H9 (cell line): Measurements from ENCODE around the gene SEC22B. TPM values are rescaled to one million over a fixed set of nuclear protein-coding genes. Genes with fewer than 3 reads are reported as not detected.
"Not testable (repeated sequence)": the region's sequence is repeated elsewhere in the genome, so short reads cannot be mapped to it uniquely, and the experiment has no call there.

Experiments
- DNase-seq: peaks from one replicate; pipeline ENCODE4 v3.0.0-alpha.2; 2017
- H2AFZ ChIP-seq: one replicate; pipeline ENCODE4 v1.6.1; 2013; ENCODE audit warnings: mild to moderate bottlenecking, low read length, control low read depth, moderate library complexity
- H2AK5ac ChIP-seq: 2 replicates; pipeline ENCODE4 v1.6.1; 2013; ENCODE audit warnings: low read length, control low read depth, mixed read lengths; ENCODE audit not compliant: insufficient read length
- H2BK120ac ChIP-seq: one replicate; pipeline ENCODE4 v1.6.1; 2013; ENCODE audit warnings: low read depth, mild to moderate bottlenecking, low read length, control low read depth, inconsistent platforms; ENCODE audit not compliant: poor library complexity, severe bottlenecking
- H2BK12ac ChIP-seq: 2 replicates; pipeline ENCODE4 v1.6.1; 2013; ENCODE audit warnings: low read length, control low read depth, mixed read lengths, low read depth; ENCODE audit not compliant: insufficient read length
- H2BK15ac ChIP-seq: 2 replicates; pipeline ENCODE4 v1.6.1; 2013; ENCODE audit warnings: low read depth, low read length, control low read depth
- H2BK20ac ChIP-seq: one replicate; pipeline ENCODE4 v1.6.1; 2013; ENCODE audit warnings: low read depth, mild to moderate bottlenecking, low read length, control low read depth, inconsistent platforms; ENCODE audit not compliant: poor library complexity, severe bottlenecking
- H2BK5ac ChIP-seq: 2 replicates; pipeline ENCODE4 v1.6.1; 2013; ENCODE audit warnings: low read length, control low read depth, mixed read lengths; ENCODE audit not compliant: insufficient read length
- H3K14ac ChIP-seq: 2 replicates; pipeline ENCODE4 v1.6.1; 2013; ENCODE audit warnings: low read length, control low read depth; ENCODE audit not compliant: insufficient read depth
- H3K18ac ChIP-seq: 2 replicates; pipeline ENCODE4 v1.6.1; 2013; ENCODE audit warnings: low read depth, mild to moderate bottlenecking, mixed read lengths, low read length, control low read depth; ENCODE audit not compliant: insufficient read length
- H3K23ac ChIP-seq: 2 replicates; pipeline ENCODE4 v1.6.1; 2013; ENCODE audit warnings: low read length, control low read depth, mixed read lengths, low read depth; ENCODE audit not compliant: insufficient read length
- H3K23me2 ChIP-seq: 2 replicates; pipeline ENCODE4 v1.6.1; 2013; ENCODE audit warnings: low read depth, mild to moderate bottlenecking, mixed read lengths, low read length, control low read depth; ENCODE audit not compliant: insufficient read length, poor library complexity, severe bottlenecking
- H3K27ac ChIP-seq: 2 replicates; pipeline ENCODE4 v1.5.1; 2013; ENCODE audit warnings: low read length, control low read depth, mixed read lengths, low read depth; ENCODE audit not compliant: insufficient read length
- H3K27me3 ChIP-seq: 2 replicates; pipeline ENCODE4 v1.6.1; 2013; ENCODE audit warnings: low read length, control low read depth, inconsistent platforms; ENCODE audit not compliant: insufficient read depth
- H3K4ac ChIP-seq: 2 replicates; pipeline ENCODE4 v1.6.1; 2013; ENCODE audit warnings: low read depth, mild to moderate bottlenecking, control low read depth, inconsistent platforms, low read length, moderate library complexity
- H3K4me1 ChIP-seq: 2 replicates; pipeline ENCODE4 v1.6.1; 2013; ENCODE audit warnings: low read length, control low read depth, inconsistent platforms; ENCODE audit not compliant: insufficient read depth
- H3K4me2 ChIP-seq: 2 replicates; pipeline ENCODE4 v1.6.1; 2013; ENCODE audit warnings: low read length, control low read depth, mixed read lengths; ENCODE audit not compliant: insufficient read length, insufficient read depth
- H3K56ac ChIP-seq: 2 replicates; pipeline ENCODE4 v1.6.1; 2013; ENCODE audit warnings: low read depth, mild to moderate bottlenecking, mixed read lengths, low read length, control low read depth; ENCODE audit not compliant: insufficient read length
- H3K79me1 ChIP-seq: 2 replicates; pipeline ENCODE4 v1.6.1; 2013; ENCODE audit warnings: low read depth, mild to moderate bottlenecking, moderate library complexity, low read length, control low read depth, inconsistent platforms; ENCODE audit not compliant: insufficient read depth, poor library complexity, severe bottlenecking
- H3K79me2 ChIP-seq: 2 replicates; pipeline ENCODE4 v1.6.1; 2013; ENCODE audit warnings: low read length, control low read depth, inconsistent platforms; ENCODE audit not compliant: insufficient read depth
- H3K9ac ChIP-seq: 2 replicates; pipeline ENCODE4 v1.6.1; 2013; ENCODE audit warnings: low read length, control low read depth, mixed read lengths; ENCODE audit not compliant: insufficient read length; ENCODE audit errors: extremely low read depth
- H3K9me3 ChIP-seq: one replicate; pipeline ENCODE4 v1.6.1; 2013; ENCODE audit warnings: low read depth, low read length, inconsistent platforms; ENCODE audit not compliant: control insufficient read depth
- H3T11ph ChIP-seq: one replicate; pipeline ENCODE4 v1.6.1; 2013; ENCODE audit warnings: mild to moderate bottlenecking, low read length, control low read depth, inconsistent platforms
- H4K20me1 ChIP-seq: one replicate; pipeline ENCODE4 v1.6.1; 2013; ENCODE audit not compliant: control insufficient read depth, insufficient read length, insufficient read depth
- H4K5ac ChIP-seq: 2 replicates; pipeline ENCODE4 v1.6.1; 2013; ENCODE audit warnings: low read depth, mild to moderate bottlenecking, mixed read lengths, low read length, control low read depth; ENCODE audit not compliant: insufficient read length
- H4K8ac ChIP-seq: replicated peaks from 2 replicates; pipeline ENCODE4 v1.6.1; 2013; ENCODE audit warnings: low read length, control low read depth, mixed read lengths, low read depth; ENCODE audit not compliant: insufficient read length
- H4K91ac ChIP-seq: 2 replicates; pipeline ENCODE4 v1.6.1; 2013; ENCODE audit warnings: low read depth, mild to moderate bottlenecking, moderate library complexity, mixed read lengths, low read length, control low read depth; ENCODE audit not compliant: insufficient read length
- H3K27ac Mint-ChIP-seq, 3 experiments: 2 replicates in 2 of 3; 3 replicates in 1 of 3; pipeline ENCODE4 v1.8.0; 2020 to 2021; ENCODE audit warnings: mixed read lengths in 3 of 3, mild to moderate bottlenecking in 1 of 3, moderate library complexity in 1 of 3
- H3K27me3 Mint-ChIP-seq: 2 replicates; pipeline ENCODE4 v1.8.0; 2021; ENCODE audit warnings: low read depth, mild to moderate bottlenecking, moderate library complexity, mixed read lengths
- H3K36me3 Mint-ChIP-seq, 3 experiments: 2 replicates in 2 of 3; 3 replicates in 1 of 3; pipeline ENCODE4 v1.8.0; 2020 to 2021; ENCODE audit warnings: low read depth in 3 of 3, mixed read lengths in 3 of 3; ENCODE audit not compliant: insufficient read depth in 1 of 3
- H3K4me1 Mint-ChIP-seq, 2 experiments: 2 replicates each; pipeline ENCODE4 v1.8.0; 2020; ENCODE audit warnings: mixed read lengths in 2 of 2
- H3K4me3 Mint-ChIP-seq, 2 experiments: 2 replicates in 1 of 2; 3 replicates in 1 of 2; pipeline ENCODE4 v1.8.0; 2020 to 2021; ENCODE audit warnings: mild to moderate bottlenecking in 2 of 2, mixed read lengths in 2 of 2, moderate library complexity in 1 of 2
- H3K9me3 Mint-ChIP-seq, 2 experiments: 2 replicates in 1 of 2; 3 replicates in 1 of 2; pipeline ENCODE4 v1.8.0; 2020; ENCODE audit warnings: mild to moderate bottlenecking in 2 of 2, mixed read lengths in 2 of 2, moderate library complexity in 1 of 2
- WGBS: extraction: QIAGEN DNeasy Blood & Tissue Kit; methylation state at CpG from one replicate; pipeline ENCODE4 v1.1.7; 2013; ENCODE audit warnings: missing lambda C conversion rate, low lambda C conversion rate, mixed read lengths; ENCODE audit not compliant: insufficient read length; ENCODE audit errors: extremely low coverage; 5-methylcytosine and 5-hydroxymethylcytosine counted together
- total RNA-seq: library from RNA; stranded (reverse); gene quantifications from 2 replicates; pipeline ENCODE4 v1.2.1, GENCODE V29; 2021

Gene SEC22B
- total RNA-seq, 1 experiment from 2014 or later = 13.9 TPM

- not testable (repeated sequence) for H3K14ac ChIP-seq, DNase-seq
- no CpG with 5 or more reads among the region's 1 CpG for WGBS
Observed at GRCh38 chr1:120121830-120122229, 54.5 kb downstream of the SEC22B start.

DNA sequence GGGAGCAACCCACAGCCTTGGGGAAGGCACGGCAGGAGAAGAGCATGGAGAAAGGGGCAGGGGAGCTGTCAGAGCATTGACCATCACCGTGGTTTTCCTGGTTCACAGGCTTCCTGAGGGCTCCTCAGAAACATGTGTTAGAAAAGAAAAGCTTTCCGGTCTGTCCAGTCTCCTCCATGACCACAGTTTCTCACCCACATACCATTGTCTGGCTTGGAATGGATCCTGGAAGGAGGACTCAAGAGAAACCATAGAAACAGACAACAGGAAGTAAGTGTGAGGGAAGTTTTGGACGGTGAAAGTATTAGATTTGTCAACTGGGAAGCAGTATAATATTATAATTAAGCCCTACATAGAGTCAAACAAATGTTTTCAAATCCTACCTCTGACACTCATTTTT lies 55.8 kb downstream of the SEC22B start:
- H3K27ac ChIP-seq, H3T11ph ChIP-seq, H2BK20ac ChIP-seq, H2AK5ac ChIP-seq, H2BK5ac ChIP-seq, H3K14ac ChIP-seq, H3K27me3 ChIP-seq, H3K36me3 Mint-ChIP-seq, H3K9me3 ChIP-seq, H2AFZ ChIP-seq, H4K8ac ChIP-seq, H3K23me2 ChIP-seq, H3K9ac ChIP-seq, H3K9me3 Mint-ChIP-seq, H3K79me2 ChIP-seq, H2BK120ac ChIP-seq, H3K4me1 ChIP-seq, H4K91ac ChIP-seq, H4K20me1 ChIP-seq, H3K18ac ChIP-seq, H3K27ac Mint-ChIP-seq, DNase-seq, H2BK15ac ChIP-seq, H3K23ac ChIP-seq, H3K79me1 ChIP-seq, H3K4me1 Mint-ChIP-seq, H3K4me2 ChIP-seq, H3K4me3 Mint-ChIP-seq, H2BK12ac ChIP-seq, H3K4ac ChIP-seq, H3K27me3 Mint-ChIP-seq, H4K5ac ChIP-seq, H3K56ac ChIP-seq: not testable (repeated sequence)
- no CpG with 5 or more reads among the region's 4 CpGs for WGBS

More at GRCh38 chr1:120121830-120122229, 54.5 kb downstream of the SEC22B start:
- H4K8ac ChIP-seq, H3K79me1 ChIP-seq, H3K4me1 Mint-ChIP-seq, H2BK12ac ChIP-seq, H3K18ac ChIP-seq, H4K5ac ChIP-seq, H2BK20ac ChIP-seq, H2BK120ac ChIP-seq, H3K27me3 ChIP-seq, H3K9me3 ChIP-seq, H3K27ac ChIP-seq, H3K56ac ChIP-seq, H3K79me2 ChIP-seq, H3K23ac ChIP-seq, H4K91ac ChIP-seq, H3K9me3 Mint-ChIP-seq, H3T11ph ChIP-seq, H3K4me3 Mint-ChIP-seq, H2AFZ ChIP-seq, H3K9ac ChIP-seq, H2BK15ac ChIP-seq, H3K27ac Mint-ChIP-seq, H3K27me3 Mint-ChIP-seq, H3K4me2 ChIP-seq, H2BK5ac ChIP-seq, H3K4ac ChIP-seq, H3K36me3 Mint-ChIP-seq, H3K23me2 ChIP-seq, H3K4me1 ChIP-seq, H4K20me1 ChIP-seq, H2AK5ac ChIP-seq: not testable (repeated sequence)
